ENCODE data around the gene ADRA2C.

GRCh38 chr4:3774253-3774883 lies 8.2 kb downstream of the ADRA2C start:
- TF ChIP-seq CTCF (IDR thresholded peaks at IDR 0.05) (no peak), POLR2AphosphoS5 (IDR thresholded peaks at IDR 0.05; ENCODE audit: low read depth, low read length) (no peak)

All from Panc1 (cell line).